Skeletal muscle cell (primary cell): ENCODE data around the gene ZNF438.
A peak's percentile ranks its signal among the peaks of the same experiment; 100 is the strongest.

Experiments
- DNase-seq: peaks from one replicate; pipeline ENCODE4 v3.0.0-alpha.2; 2010; ENCODE audit warnings: low read depth
- H3K4me3 ChIP-seq: 2 replicates; pipeline ENCODE4 v1.5.1; 2011; ENCODE audit warnings: low read depth, mild to moderate bottlenecking, control low read depth, low read length, moderate library complexity

Gene ZNF438

GRCh38 chr10:30821994-30822692 lies 209.5 kb downstream of the ZNF438 start:
- no peak overlapping the region for H3K4me3 ChIP-seq
- DNase-seq = no peak

GRCh38 chr10:30821261-30821993 lies 210.2 kb downstream of the ZNF438 start:
- H3K4me3 ChIP-seq = no peak overlapping the region
- no peak for DNase-seq

- DNase-seq = peak; percentile 66
- no peak overlapping the region for H3K4me3 ChIP-seq
Measured at GRCh38 chr10:30820261-30820991, 211.2 kb downstream of the ZNF438 start.

GRCh38 chr10:30819341-30820181 lies 212.1 kb downstream of the ZNF438 start:
- H3K4me3 ChIP-seq = no peak overlapping the region

GRCh38 chr10:30818854-30819253 lies 212.8 kb downstream of the ZNF438 start:
- H3K4me3 ChIP-seq = no peak overlapping the region
- DNase-seq = no peak

More at GRCh38 chr10:30819341-30820181, 212.1 kb downstream of the ZNF438 start:
- no peak for DNase-seq

GRCh38 chr10:30818010-30818660 lies 213.5 kb downstream of the ZNF438 start:
- no peak for DNase-seq
- no peak overlapping the region for H3K4me3 ChIP-seq

- H3K4me3 ChIP-seq = no peak overlapping the region
- no peak for DNase-seq
Measured at GRCh38 chr10:30817541-30817940, 214.1 kb downstream of the ZNF438 start.

- H3K4me3 ChIP-seq = no peak overlapping the region
- no peak for DNase-seq
Measured at GRCh38 chr10:30816820-30817171, 214.9 kb downstream of the ZNF438 start.

- no peak for DNase-seq
- H3K4me3 ChIP-seq = no peak overlapping the region
Measured at GRCh38 chr10:30816159-30816819, 215.4 kb downstream of the ZNF438 start.

- no peak overlapping the region for H3K4me3 ChIP-seq
- DNase-seq = no peak
Measured at GRCh38 chr10:30813872-30814481, 217.7 kb downstream of the ZNF438 start.

GRCh38 chr10:30812018-30812851 lies 219.4 kb downstream of the ZNF438 start:
- no peak overlapping the region for H3K4me3 ChIP-seq
- peak; percentile 83 for DNase-seq

- no peak for DNase-seq
- H3K4me3 ChIP-seq = no peak overlapping the region
Measured at GRCh38 chr10:30811276-30812017, 220.2 kb downstream of the ZNF438 start.

- DNase-seq = no peak
- no peak overlapping the region for H3K4me3 ChIP-seq
Measured at GRCh38 chr10:30810416-30810815, 221.2 kb downstream of the ZNF438 start.

- H3K4me3 ChIP-seq = no peak overlapping the region
- DNase-seq = no peak
Measured at GRCh38 chr10:30806850-30807249, 224.8 kb downstream of the ZNF438 start.

GRCh38 chr10:30805061-30805460 lies 226.6 kb downstream of the ZNF438 start:
- DNase-seq = no peak
- H3K4me3 ChIP-seq = no peak overlapping the region

GRCh38 chr10:30804478-30805055 lies 227.1 kb downstream of the ZNF438 start:
- DNase-seq = no peak
- H3K4me3 ChIP-seq = no peak overlapping the region
